IPS-NIHi7 (cell line): Measurements from ENCODE around the gene MXD1.
"Not testable (repeated sequence)": the region's sequence is repeated elsewhere in the genome, so short reads cannot be mapped to it uniquely, and the experiment has no call there.

ENCODE experiments used
- DNase-seq: peaks from one replicate; pipeline ENCODE4 v3.0.0; 2012; ENCODE audit warnings: mixed read lengths; ENCODE audit errors: extremely low spot score

The MXD1 gene

GRCh38 chr2:69933254-69933828, 18.4 kb downstream of the MXD1 start:
- no peak for DNase-seq

GRCh38 chr2:69933839-69934613, 19.1 kb downstream of the MXD1 start:
- no peak for DNase-seq

DNA sequence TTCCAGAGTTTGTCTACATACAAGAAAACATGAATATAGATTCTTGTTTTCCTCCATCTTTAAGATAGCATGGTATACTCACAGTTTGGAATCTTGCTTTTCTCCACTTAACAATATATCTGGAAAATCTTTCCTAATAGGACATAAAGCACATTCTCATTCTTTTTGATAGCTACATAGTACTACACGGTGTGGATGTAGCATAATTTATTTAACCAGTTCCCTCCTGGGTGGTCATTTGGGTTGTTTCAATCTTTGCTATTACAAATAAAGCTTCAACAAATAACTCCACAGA, 19.7 kb downstream of the MXD1 start:
- no peak for DNase-seq

- no peak for DNase-seq
Observed at GRCh38 chr2:69935011-69935410, 20.1 kb downstream of the MXD1 start.

- DNase-seq, result no peak
Observed at GRCh38 chr2:69936906-69937305, 22.0 kb downstream of the MXD1 start.

DNA sequence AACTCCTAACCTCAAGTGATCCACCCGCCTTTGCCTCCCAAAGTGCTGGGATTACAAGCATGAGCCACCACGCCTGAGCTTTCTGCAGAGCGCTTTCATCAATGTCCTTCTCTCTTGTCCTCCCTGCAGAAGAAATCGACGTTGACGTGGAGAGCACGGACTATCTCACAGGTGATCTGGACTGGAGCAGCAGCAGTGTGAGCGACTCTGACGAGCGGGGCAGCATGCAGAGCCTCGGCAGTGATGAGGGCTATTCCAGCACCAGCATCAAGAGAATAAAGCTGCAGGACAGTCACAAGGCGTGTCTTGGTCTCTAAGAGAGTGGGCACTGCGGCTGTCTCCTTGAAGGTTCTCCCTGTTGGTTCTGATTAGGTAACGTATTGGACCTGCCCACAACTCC, 23.1 kb downstream of the MXD1 start:
- DNase-seq, result no peak

DNA sequence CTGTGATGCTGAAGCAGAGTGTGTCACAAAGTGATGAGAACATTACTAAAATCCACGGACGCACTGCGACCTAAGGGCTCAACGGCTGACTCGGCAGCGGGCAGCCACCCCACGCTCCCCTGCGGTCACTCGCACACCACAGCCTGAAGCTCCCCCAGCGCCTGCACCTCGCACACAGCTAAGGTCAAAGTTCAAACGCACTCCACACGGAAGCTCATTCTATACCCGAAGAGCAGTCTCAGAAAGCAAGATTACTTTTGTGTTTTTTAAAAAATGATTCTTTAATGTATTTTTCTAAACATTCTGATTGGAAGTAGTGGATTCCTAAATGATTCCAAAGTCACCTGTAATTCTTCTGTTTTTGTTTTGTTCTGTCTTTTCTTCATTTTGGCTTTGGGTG, 24.8 kb downstream of the MXD1 start:
- DNase-seq, result no peak

- DNase-seq, result no peak
Observed at GRCh38 chr2:69940691-69941090, 25.8 kb downstream of the MXD1 start.

DNA sequence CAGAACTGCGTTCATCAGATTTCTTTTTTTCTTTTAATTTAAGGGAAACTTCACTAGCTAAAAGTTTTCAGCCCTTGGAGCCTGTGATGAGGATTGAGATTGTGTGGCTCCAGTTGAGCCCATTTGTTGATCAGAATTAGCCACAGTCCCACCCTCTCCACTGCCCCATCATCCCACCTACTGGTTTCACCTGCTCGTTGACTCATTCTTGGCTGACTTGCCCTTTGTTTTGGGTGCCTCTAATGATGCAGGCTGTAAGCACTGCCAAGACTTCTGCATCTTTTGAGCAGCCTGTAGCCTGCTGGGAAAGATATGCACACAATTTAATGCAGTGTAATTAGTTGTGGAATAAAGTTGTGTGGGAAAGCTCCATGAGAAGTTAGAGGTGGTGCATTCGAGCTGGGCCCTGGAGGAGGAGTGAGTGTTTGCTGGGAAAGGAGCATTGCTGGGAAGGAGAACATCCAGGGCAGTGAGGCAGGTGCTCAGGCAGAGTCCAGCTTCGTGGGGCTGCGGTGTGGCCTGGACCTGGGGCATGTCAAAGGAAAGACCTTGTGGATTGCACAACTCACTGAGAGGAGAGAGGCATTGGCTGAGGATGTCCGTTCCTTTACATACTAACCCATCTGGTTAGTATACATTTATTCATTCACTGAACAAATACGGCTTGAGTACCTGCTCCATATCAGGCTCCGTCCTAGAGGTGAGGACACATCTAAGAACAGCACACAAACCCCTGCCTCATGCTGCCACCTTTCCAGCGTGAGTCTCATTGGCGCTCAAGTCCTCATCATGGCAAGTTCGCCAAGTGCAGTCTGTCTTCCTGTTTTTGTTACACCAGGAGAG, 28.3 kb downstream of the MXD1 start:
- DNase-seq, result no peak

DNA sequence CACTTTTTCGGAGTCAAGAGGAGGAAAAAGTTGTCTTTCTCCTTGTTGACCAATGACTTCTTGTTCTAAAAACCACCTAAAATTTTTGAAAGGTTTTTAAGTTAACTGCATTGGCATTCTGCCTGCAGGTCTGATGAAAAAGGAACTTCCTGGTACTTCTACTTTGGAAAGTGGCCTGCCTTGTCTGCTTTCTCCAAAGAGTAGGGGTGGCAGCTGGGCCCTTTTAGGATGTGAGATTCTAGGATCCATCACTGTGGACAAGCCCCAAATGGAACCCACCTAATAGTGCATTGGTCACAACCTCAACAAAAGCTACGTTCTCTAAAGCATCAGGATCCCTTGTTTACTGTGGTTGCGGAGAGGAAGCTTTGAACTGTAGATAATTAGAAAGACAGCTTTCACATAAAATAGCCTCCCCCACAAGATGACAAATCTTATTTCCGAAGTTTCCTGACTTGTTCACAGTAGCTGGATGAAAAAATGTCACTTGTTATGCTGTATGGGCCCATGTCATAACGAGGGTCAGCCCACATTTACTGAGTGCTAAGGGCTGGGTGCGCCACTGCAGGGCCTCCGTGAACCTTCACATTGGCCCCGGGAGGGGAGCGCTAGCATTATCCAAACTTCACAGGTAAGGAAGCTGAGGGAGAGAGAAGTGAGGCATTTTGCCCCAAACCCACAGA, 29.1 kb downstream of the MXD1 start:
- no peak for DNase-seq

- no peak for DNase-seq
Observed at GRCh38 chr2:69944756-69945155, 29.8 kb downstream of the MXD1 start.

DNA sequence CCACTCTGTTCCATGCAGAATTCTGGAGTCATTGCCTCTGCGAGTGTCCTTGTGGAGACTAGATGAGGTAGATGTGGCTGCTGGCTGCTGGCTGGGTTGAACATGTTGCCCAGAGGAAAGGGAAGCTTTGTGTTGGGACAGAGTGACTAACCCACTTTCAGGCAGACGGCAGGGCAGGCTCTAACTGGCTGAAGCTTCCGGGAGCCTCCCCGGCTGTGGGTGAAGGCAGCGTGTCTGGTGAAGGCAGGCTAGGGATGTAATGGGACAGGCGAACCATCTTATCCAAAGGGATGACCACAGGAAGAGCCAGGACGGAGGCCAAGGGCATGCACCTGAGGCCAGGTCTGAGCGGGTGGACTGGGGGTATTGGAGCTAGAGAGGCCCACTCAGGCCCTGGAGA, 30.5 kb downstream of the MXD1 start:
- no peak for DNase-seq

DNA sequence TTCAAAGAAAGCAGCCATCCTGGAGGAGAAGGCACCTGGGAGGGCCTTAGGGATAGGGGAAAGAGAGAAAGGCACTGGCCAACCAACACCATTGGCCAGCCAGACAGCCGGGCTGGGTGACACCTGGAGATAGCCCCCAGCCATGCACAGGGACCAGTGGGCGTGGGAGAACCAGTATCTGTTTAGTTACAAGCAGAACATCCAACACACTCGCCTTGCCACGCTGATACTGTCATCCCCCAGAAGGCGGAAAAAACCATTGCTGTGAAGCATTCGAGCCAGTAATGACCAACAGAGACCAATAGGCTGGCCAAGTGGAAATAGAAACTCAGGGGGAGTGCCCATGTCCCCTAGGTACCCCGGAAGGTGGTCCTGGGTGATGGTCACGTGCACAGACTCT, 31.0 kb downstream of the MXD1 start:
- DNase-seq, result no peak

DNA sequence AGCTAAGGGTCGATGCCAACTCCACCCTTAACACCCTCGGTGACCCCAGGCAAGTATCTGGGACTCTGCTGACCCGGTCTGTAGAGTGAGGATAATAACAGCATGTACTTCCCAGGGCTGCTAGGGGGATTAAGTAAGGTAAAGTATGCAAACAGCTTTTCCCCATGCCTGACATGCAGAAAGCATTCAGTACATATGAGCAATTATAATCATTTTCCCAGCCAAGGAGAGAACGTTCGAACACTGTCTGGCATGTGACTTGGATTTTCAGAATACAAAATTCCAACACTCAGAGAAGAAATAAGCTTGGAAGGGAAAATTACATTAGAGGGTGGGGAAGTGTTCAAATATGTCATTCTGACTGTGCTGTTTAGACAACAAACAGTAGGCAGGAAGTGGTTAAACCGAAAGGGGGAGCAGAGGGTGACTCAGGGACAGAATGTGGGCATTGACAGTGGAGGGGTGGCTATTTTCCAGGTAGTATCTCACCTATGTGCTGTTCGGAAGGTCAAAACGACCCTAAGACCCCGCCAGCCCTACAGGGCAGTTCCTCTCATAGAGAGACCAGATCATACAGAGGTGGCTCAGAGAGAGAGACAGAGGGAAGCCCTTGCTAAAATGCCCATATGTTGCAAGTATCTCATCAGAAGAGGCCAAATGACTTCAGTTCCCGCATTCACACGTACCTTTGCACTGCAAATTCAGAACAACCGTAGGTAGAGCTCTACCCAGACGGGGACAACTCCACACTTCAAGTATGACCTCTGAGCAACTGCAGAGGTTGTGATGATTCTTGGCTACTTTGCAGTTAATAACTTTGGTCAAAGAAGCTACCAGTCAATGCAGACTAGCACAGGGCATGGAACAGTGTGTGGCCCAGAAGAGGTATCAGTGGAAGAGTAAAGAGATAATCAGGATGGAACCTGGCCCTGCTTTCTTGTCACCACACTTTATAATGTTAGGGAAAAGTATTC, 31.7 kb downstream of the MXD1 start:
- no peak for DNase-seq

DNA sequence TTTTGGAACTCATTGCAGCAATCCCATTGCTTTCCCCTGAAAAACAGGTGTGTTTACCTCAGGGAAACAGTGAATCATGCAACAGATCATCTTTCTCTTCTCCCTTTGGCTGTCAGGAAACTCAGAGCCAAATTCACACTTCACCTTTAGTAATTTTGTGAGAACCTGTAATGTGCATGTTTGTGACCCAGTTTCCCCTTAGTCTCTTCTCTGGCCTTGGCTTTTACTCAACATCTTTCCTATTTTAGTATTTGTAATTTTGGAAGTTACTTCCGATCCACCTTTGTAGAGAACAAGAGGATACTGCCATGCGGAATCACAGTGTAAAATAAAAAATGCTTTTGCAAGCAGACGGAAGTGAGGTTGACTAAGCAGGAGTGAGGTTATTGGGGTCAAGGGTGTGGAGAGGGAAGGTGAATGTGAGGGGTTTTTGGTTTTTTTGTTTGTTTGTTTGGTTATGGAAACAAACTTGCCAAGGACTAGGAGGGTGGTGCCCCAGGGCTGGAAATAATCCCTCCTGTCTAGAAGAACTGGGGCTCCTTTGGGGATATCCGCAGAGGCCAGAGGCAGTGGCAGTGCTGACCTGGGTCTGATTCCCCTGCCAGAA, 32.5 kb downstream of the MXD1 start:
- DNase-seq, result no peak

- DNase-seq, result peak; percentile 43
Observed at GRCh38 chr2:69948032-69948962, 33.4 kb downstream of the MXD1 start.

DNA sequence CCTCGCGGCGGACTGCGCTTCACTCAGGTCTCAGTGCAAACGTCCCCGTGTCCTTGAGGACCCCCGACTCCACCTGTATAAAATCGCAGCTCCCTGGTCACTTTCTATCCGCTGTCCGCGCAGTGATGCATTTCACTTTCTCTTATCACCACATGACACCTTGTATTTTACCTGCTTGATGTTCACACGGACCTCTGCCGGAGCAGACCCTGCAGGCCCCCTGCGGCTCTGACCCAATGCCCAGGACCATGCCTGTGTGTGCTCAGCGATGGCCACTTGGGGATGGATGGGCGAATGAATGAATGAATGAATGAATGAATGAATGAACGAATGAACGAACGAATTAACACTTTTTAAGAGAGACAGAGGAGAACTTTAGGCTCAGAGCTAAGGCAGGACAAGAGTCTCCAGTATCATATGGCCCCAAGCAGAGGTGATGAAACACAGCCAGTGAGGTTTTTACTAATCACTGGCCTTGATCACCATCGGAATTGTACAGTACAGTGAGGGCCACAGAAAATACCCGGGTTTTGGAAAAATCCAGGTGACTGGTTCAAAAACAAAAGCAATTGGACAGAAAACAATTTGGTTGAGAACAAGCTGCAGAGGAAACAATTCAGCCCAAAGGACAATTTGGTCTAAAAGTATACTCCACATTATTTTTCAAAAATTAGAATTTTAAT, 34.2 kb downstream of the MXD1 start:
- no peak for DNase-seq

DNA sequence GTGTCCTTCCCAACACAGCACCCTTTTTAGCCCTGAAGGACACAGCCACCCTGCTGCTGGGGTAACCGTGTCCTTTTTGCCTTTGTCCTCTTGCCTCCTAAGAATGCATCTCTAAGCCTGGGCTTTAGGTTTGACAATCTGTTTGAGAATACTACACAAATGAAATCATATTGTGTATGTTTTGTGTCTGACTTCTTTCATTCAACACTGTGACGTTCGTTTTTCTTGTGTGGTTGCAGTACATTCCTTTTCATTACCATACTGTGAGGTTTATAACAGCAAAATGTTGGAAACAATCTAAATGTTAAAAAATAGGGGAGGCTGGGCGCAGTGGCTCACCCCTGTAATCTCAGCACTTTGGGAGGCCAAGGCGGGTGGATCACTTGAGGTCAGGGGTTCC, 35.3 kb downstream of the MXD1 start:
- DNase-seq, result no peak

GRCh38 chr2:69950671-69951070, 35.8 kb downstream of the MXD1 start:
- not testable (repeated sequence) for DNase-seq
